Measurements from ENCODE around the gene XCL1.
"Not testable (repeated sequence)": the region's sequence is repeated elsewhere in the genome, so short reads cannot be mapped to it uniquely, and the experiment has no call there.

Gene XCL1

GRCh38 chr1:168576245-168576688 lies at the start of gene XCL1:
XCL1 (plus strand) TSS chr1:168576605; CDS start chr1:168576638, 33 bp downstream.
- H3K4me3 ChIP-seq (ENCODE audit: low read length); H3K27me3 ChIP-seq (ENCODE audit: control insufficient read depth, insufficient read depth, low read length); H3K36me3 ChIP-seq (ENCODE audit: control insufficient read depth, insufficient read depth, low read length); H3K9me3 ChIP-seq (ENCODE audit: control insufficient read depth, low read length); H3K4me1 ChIP-seq (ENCODE audit: control insufficient read depth, insufficient read depth, low read length); H3K9ac ChIP-seq (ENCODE audit: low read length): not testable (repeated sequence)

- Histone ChIP-seq H3K9ac (ENCODE audit: low read length) (no peak overlapping the region), H3K4me3 (ENCODE audit: low read length) (no peak overlapping the region), H3K36me3 (ENCODE audit: control insufficient read depth, insufficient read depth, low read length) (no peaks in the 10 kb centered on the region), H3K4me1 (ENCODE audit: control insufficient read depth, insufficient read depth, low read length) (no peaks in the 10 kb centered on the region), H3K9me3 (ENCODE audit: control insufficient read depth, low read length) (no peaks in the 10 kb centered on the region), H3K27me3 (ENCODE audit: control insufficient read depth, insufficient read depth, low read length) (no peaks in the 10 kb centered on the region)
Measured at GRCh38 chr1:168529518-168529917, 46.9 kb upstream of the XCL1 start.

DNA sequence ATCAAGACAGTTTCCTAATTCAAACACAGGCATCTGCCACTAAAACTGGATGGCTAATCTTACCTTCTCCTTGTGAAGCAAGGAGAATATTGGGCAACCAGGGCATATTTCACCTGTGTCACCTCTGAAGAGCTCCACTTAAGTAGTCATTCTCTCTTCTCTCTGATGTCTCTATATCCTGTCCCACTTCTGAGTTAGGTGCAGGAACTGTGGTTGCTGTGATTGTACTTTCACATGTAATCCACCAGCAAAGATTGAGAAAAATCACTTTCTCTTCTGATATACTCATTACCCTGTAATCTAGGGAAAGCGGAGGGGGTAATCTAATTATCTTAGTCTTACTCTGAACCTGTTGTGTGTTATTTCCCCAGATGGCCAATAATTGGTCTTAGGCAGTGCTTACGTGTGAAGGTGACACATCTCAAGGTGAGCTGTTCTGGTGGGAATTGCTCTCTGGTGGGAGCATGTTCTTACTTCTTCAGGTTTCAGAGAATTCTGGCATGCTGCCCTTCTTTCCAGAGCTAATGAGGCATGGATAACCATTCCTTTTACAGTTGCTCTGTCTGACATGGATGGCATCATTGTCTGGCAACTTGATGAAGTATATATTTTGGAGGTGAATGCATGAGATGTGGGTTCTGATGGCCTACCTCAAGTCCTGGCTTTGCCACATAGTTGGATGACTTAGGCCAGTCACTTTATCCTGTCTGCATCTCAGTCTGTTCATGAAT lies 44.6 kb upstream of the XCL1 start:
- Histone ChIP-seq H3K9ac (ENCODE audit: low read length) (no peak overlapping the region), H3K4me1 (ENCODE audit: control insufficient read depth, insufficient read depth, low read length) (no peaks in the 10 kb centered on the region), H3K36me3 (ENCODE audit: control insufficient read depth, insufficient read depth, low read length) (no peaks in the 10 kb centered on the region), H3K27me3 (ENCODE audit: control insufficient read depth, insufficient read depth, low read length) (no peaks in the 10 kb centered on the region), H3K4me3 (ENCODE audit: low read length) (no peak overlapping the region), H3K9me3 (ENCODE audit: control insufficient read depth, low read length) (no peaks in the 10 kb centered on the region)

GRCh38 chr1:168535536-168535935 lies 40.9 kb upstream of the XCL1 start:
- Histone ChIP-seq H3K27me3 (ENCODE audit: control insufficient read depth, insufficient read depth, low read length) (no peaks in the 10 kb centered on the region), H3K4me3 (ENCODE audit: low read length) (no peak overlapping the region), H3K9me3 (ENCODE audit: control insufficient read depth, low read length) (no peaks in the 10 kb centered on the region), H3K36me3 (ENCODE audit: control insufficient read depth, insufficient read depth, low read length) (no peaks in the 10 kb centered on the region), H3K9ac (ENCODE audit: low read length) (no peak overlapping the region), H3K4me1 (ENCODE audit: control insufficient read depth, insufficient read depth, low read length) (no peaks in the 10 kb centered on the region)

DNA sequence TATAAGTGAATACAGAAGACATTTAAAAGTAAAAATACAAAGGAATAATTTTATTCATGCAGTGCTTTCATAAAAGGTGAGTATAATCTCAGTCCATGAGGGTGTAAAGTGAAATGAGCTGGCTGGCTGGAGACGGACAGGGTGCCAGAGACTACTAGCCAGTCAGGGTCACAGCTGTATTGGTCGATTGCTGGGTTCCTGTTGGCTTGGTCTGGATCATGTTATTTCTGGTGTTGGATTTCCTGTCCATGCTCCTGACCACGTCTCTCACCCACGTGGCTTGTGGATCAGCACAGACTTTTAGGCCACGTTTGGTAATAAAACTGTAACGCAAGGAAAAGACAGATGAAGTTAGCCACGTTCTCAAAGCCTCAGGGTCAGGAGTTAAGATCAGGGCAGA lies 35.6 kb upstream of the XCL1 start:
- not testable (repeated sequence) for H3K9me3 ChIP-seq (ENCODE audit: control insufficient read depth, low read length); H3K9ac ChIP-seq (ENCODE audit: low read length); H3K4me3 ChIP-seq (ENCODE audit: low read length); H3K36me3 ChIP-seq (ENCODE audit: control insufficient read depth, insufficient read depth, low read length); H3K27me3 ChIP-seq (ENCODE audit: control insufficient read depth, insufficient read depth, low read length); H3K4me1 ChIP-seq (ENCODE audit: control insufficient read depth, insufficient read depth, low read length)

- H3K27me3 ChIP-seq (ENCODE audit: control insufficient read depth, insufficient read depth, low read length); H3K4me3 ChIP-seq (ENCODE audit: low read length); H3K9me3 ChIP-seq (ENCODE audit: control insufficient read depth, low read length); H3K4me1 ChIP-seq (ENCODE audit: control insufficient read depth, insufficient read depth, low read length); H3K9ac ChIP-seq (ENCODE audit: low read length); H3K36me3 ChIP-seq (ENCODE audit: control insufficient read depth, insufficient read depth, low read length): not testable (repeated sequence)
Measured at GRCh38 chr1:168542978-168543377, 33.4 kb upstream of the XCL1 start.

GRCh38 chr1:168543840-168544498 lies 32.4 kb upstream of the XCL1 start, which contains the start of gene XCL2:
XCL2 (minus strand) TSS chr1:168543997; CDS start chr1:168543964, 33 bp downstream.
- not testable (repeated sequence) for H3K4me3 ChIP-seq (ENCODE audit: low read length); H3K27me3 ChIP-seq (ENCODE audit: control insufficient read depth, insufficient read depth, low read length); H3K9ac ChIP-seq (ENCODE audit: low read length); H3K4me1 ChIP-seq (ENCODE audit: control insufficient read depth, insufficient read depth, low read length); H3K9me3 ChIP-seq (ENCODE audit: control insufficient read depth, low read length); H3K36me3 ChIP-seq (ENCODE audit: control insufficient read depth, insufficient read depth, low read length)

- H3K36me3 ChIP-seq (ENCODE audit: control insufficient read depth, insufficient read depth, low read length); H3K9ac ChIP-seq (ENCODE audit: low read length); H3K27me3 ChIP-seq (ENCODE audit: control insufficient read depth, insufficient read depth, low read length); H3K4me1 ChIP-seq (ENCODE audit: control insufficient read depth, insufficient read depth, low read length); H3K9me3 ChIP-seq (ENCODE audit: control insufficient read depth, low read length); H3K4me3 ChIP-seq (ENCODE audit: low read length): not testable (repeated sequence)
Measured at GRCh38 chr1:168545678-168546552, 30.5 kb upstream of the XCL1 start.

DNA sequence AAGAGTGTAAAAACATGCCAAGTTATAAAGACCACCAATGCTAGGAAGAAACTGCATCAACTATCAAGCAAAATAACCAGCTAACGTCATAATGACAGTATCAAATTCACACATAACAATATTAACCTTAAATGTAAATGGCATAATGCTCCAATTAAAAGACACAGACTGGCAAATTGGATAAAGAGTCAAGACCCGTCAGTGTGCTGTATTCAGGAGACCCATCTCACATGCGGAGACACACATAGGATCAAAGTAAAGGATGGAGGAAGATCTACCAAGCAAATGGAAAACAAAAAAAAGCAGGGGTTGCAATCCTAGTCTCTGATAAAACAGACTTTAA lies 29.9 kb upstream of the XCL1 start:
- H3K9ac ChIP-seq (ENCODE audit: low read length); H3K27me3 ChIP-seq (ENCODE audit: control insufficient read depth, insufficient read depth, low read length); H3K4me1 ChIP-seq (ENCODE audit: control insufficient read depth, insufficient read depth, low read length); H3K36me3 ChIP-seq (ENCODE audit: control insufficient read depth, insufficient read depth, low read length); H3K9me3 ChIP-seq (ENCODE audit: control insufficient read depth, low read length); H3K4me3 ChIP-seq (ENCODE audit: low read length): not testable (repeated sequence)

- Histone ChIP-seq H3K36me3 (ENCODE audit: control insufficient read depth, insufficient read depth, low read length) (no peaks in the 10 kb centered on the region), H3K4me3 (ENCODE audit: low read length) (no peak overlapping the region), H3K4me1 (ENCODE audit: control insufficient read depth, insufficient read depth, low read length) (no peaks in the 10 kb centered on the region)
Measured at GRCh38 chr1:168550971-168551370, 25.4 kb upstream of the XCL1 start.

DNA sequence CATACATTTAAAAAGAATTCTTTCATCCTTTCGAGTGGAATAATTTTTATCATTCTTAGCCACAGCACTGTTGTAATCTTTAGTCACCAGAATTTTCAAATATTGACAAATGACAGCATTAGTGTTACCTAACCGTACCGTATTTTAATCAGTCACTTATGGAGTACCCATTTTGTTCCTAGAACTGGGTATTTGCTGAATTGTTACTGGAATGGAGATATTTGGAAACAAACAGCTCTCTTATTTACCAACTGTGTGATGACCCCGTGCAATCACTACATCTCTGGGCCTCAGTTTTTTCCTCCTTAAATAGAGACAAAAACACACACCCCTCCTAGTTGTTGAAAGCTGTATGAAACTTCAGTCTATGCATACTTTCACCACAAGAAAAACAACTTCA lies 24.7 kb upstream of the XCL1 start:
- H3K27me3 ChIP-seq (ENCODE audit: control insufficient read depth, insufficient read depth, low read length) = no peaks in the 10 kb centered on the region
- no peaks in the 10 kb centered on the region for H3K4me1 ChIP-seq (ENCODE audit: control insufficient read depth, insufficient read depth, low read length)
- no peaks in the 10 kb centered on the region for H3K36me3 ChIP-seq (ENCODE audit: control insufficient read depth, insufficient read depth, low read length)
- no peaks in the 10 kb centered on the region for H3K9me3 ChIP-seq (ENCODE audit: control insufficient read depth, low read length)
- no peak overlapping the region for H3K4me3 ChIP-seq (ENCODE audit: low read length)
- H3K9ac ChIP-seq (ENCODE audit: low read length) = no peak overlapping the region

More at GRCh38 chr1:168550971-168551370, 25.4 kb upstream of the XCL1 start:
- Histone ChIP-seq H3K27me3 (ENCODE audit: control insufficient read depth, insufficient read depth, low read length) (no peaks in the 10 kb centered on the region), H3K9ac (ENCODE audit: low read length) (no peak overlapping the region), H3K9me3 (ENCODE audit: control insufficient read depth, low read length) (no peaks in the 10 kb centered on the region)

GRCh38 chr1:168552961-168553360 lies 23.4 kb upstream of the XCL1 start:
- H3K27me3 ChIP-seq (ENCODE audit: control insufficient read depth, insufficient read depth, low read length) = no peaks in the 10 kb centered on the region
- H3K9ac ChIP-seq (ENCODE audit: low read length) = no peak overlapping the region
- no peaks in the 10 kb centered on the region for H3K36me3 ChIP-seq (ENCODE audit: control insufficient read depth, insufficient read depth, low read length)
- no peaks in the 10 kb centered on the region for H3K4me1 ChIP-seq (ENCODE audit: control insufficient read depth, insufficient read depth, low read length)
- no peak overlapping the region for H3K4me3 ChIP-seq (ENCODE audit: low read length)
- H3K9me3 ChIP-seq (ENCODE audit: control insufficient read depth, low read length) = no peaks in the 10 kb centered on the region

Data from mucosa of stomach (tissue), 1 donor.